ENCODE measurements around the gene RBM3.

RBM3 gene

DNA sequence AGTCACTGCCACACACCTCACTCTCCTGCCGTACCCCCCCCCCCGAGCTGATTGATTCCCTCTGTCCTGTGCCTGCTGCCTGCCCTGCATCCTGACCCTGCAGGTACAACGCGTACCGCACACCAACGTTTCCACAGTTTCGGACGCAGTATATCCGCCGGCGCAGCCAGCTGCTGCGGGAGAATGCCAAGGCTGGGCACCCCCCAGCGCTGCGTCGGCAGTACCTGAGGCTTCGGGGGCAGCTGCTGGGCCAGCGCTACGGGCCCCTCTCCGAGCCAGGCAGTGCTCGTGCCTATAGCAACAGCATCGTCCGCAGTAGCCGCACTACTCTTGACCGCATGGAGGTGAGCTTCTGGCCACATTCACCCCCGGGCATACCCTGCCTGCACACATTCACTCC, 24.3 kb downstream of the RBM3 start:
- peaks cover 10 to 47% of the 10 kb centered on the region in 2 donors for H3K36me3 ChIP-seq (ENCODE audit: control insufficient read depth in 1 of 2, insufficient read depth in 2 of 2, low read length in 2 of 2)
- peak overlapping the region; percentile 89 for H3K27ac ChIP-seq (ENCODE audit: low read length)
- H3K4me1 ChIP-seq (ENCODE audit: control insufficient read depth in 1 of 2, insufficient read depth in 2 of 2, low read length in 2 of 2): peaks cover 0 to 6% of the 10 kb centered on the region in 2 donors
- H3K4me3 ChIP-seq (ENCODE audit: low read depth in 1 of 2, low read length in 2 of 2): peak overlapping the region in 1 of 2 donors; percentile 62
- H3K27me3 ChIP-seq (ENCODE audit: low read depth, low read length): no peaks in the 10 kb centered on the region
- no peaks in the 10 kb centered on the region for H3K9me3 ChIP-seq (ENCODE audit: control insufficient read depth in 1 of 2, low read length in 2 of 2)

DNA sequence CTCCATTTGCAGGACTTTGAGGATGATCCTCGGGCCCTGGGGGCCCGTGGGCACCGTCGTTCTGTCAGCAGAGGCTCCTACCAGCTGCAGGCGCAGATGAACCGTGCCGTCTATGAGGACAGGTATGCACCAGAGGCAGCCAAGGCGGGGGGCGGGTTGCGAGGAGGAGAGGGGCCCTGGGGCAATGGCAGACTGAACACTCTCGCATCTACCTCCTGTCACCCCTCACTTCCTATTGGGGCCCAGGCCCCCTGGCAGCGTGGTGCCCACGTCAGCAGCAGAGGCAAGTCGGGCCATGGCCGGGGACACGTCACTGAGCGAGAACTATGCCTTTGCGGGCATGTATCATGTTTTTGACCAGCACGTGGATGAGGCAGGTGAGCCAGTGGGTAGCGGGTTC, 25.1 kb downstream of the RBM3 start:
- H3K9me3 ChIP-seq (ENCODE audit: control insufficient read depth in 1 of 2, low read length in 2 of 2): no peaks in the 10 kb centered on the region
- H3K27me3 ChIP-seq (ENCODE audit: low read depth, low read length): no peaks in the 10 kb centered on the region
- peaks cover 10 to 55% of the 10 kb centered on the region in 2 donors for H3K36me3 ChIP-seq (ENCODE audit: control insufficient read depth in 1 of 2, insufficient read depth in 2 of 2, low read length in 2 of 2)
- peaks cover 0 to 6% of the 10 kb centered on the region in 2 donors for H3K4me1 ChIP-seq (ENCODE audit: control insufficient read depth in 1 of 2, insufficient read depth in 2 of 2, low read length in 2 of 2)
- H3K27ac ChIP-seq (ENCODE audit: low read length): no peak overlapping the region
- no peak overlapping the region for H3K4me3 ChIP-seq (ENCODE audit: low read depth in 1 of 2, low read length in 2 of 2)

DNA sequence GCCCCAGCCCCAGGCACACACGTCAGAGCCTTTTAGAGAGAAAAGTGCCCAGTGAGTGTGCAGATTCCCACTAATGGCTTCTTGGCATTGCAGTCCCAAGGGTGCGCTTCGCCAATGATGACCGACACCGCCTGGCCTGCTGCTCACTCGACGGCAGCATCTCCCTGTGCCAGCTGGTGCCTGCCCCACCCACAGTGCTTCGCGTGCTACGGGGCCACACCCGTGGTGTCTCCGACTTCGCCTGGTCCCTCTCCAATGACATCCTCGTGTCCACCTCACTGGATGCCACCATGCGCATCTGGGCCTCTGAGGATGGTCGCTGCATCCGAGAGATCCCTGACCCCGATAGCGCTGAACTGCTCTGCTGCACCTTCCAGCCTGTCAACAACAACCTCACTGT, 25.9 kb downstream of the RBM3 start:
- H3K36me3 ChIP-seq (ENCODE audit: control insufficient read depth in 1 of 2, insufficient read depth in 2 of 2, low read length in 2 of 2): peaks cover 12 to 64% of the 10 kb centered on the region in 2 donors
- no peak overlapping the region for H3K4me3 ChIP-seq (ENCODE audit: low read depth in 1 of 2, low read length in 2 of 2)
- no peak overlapping the region for H3K27ac ChIP-seq (ENCODE audit: low read length)
- H3K9me3 ChIP-seq (ENCODE audit: control insufficient read depth in 1 of 2, low read length in 2 of 2): no peaks in the 10 kb centered on the region
- H3K27me3 ChIP-seq (ENCODE audit: low read depth, low read length): no peaks in the 10 kb centered on the region
- peaks cover 0 to 6% of the 10 kb centered on the region in 2 donors for H3K4me1 ChIP-seq (ENCODE audit: control insufficient read depth in 1 of 2, insufficient read depth in 2 of 2, low read length in 2 of 2)

DNA sequence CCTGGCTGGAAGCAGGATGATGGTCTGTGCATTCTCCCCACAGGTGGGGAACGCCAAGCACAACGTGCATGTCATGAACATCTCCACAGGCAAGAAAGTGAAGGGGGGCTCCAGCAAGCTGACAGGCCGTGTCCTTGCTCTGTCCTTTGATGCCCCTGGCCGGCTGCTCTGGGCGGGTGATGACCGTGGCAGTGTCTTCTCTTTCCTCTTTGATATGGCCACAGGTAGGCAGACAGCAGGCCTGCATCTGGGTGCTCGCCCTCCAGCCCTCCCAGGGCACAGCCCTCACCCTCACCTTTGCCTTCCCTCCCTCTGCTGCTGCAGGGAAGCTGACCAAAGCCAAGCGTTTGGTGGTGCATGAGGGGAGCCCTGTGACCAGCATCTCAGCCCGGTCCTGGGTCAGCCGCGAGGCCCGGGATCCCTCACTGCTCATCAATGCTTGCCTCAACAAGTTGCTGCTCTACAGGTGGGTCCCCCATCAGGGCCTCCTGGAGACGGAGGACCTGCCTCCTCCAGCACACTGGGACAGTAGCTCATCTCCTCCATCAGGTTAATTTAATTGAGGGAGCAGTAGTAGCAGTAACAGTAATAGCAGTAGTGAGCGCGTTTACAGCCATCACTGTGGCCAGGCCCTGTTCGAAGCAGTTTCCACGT, 27.6 kb downstream of the RBM3 start:
- no peak overlapping the region for H3K27ac ChIP-seq (ENCODE audit: low read length)
- H3K4me1 ChIP-seq (ENCODE audit: control insufficient read depth in 1 of 2, insufficient read depth in 2 of 2, low read length in 2 of 2): peaks cover 0 to 6% of the 10 kb centered on the region in 2 donors
- no peaks in the 10 kb centered on the region for H3K27me3 ChIP-seq (ENCODE audit: low read depth, low read length)
- no peak overlapping the region for H3K4me3 ChIP-seq (ENCODE audit: low read depth in 1 of 2, low read length in 2 of 2)
- peaks cover 13 to 67% of the 10 kb centered on the region in 2 donors for H3K36me3 ChIP-seq (ENCODE audit: control insufficient read depth in 1 of 2, insufficient read depth in 2 of 2, low read length in 2 of 2)
- no peaks in the 10 kb centered on the region for H3K9me3 ChIP-seq (ENCODE audit: control insufficient read depth in 1 of 2, low read length in 2 of 2)

DNA sequence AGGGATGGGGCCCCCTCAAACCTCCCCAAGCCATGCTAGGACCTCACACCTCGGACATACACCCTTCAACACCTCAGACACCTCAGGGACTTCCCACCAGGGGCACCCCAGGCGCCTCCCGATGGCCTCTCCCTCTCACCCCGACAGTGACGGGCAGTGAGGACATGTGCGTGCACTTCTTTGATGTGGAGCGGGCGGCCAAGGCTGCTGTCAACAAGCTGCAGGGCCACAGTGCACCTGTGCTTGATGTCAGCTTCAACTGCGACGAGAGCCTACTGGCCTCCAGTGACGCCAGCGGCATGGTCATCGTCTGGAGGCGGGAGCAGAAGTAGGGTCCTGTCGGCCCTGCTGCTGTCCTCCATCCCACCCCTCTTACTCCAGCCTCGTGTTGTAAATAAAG, 30.4 kb downstream of the RBM3 start:
- H3K4me3 ChIP-seq (ENCODE audit: low read depth in 1 of 2, low read length in 2 of 2): no peak overlapping the region
- peaks cover 13 to 57% of the 10 kb centered on the region in 2 donors for H3K36me3 ChIP-seq (ENCODE audit: control insufficient read depth in 1 of 2, insufficient read depth in 2 of 2, low read length in 2 of 2)
- no peak overlapping the region for H3K27ac ChIP-seq (ENCODE audit: low read length)
- H3K9me3 ChIP-seq (ENCODE audit: control insufficient read depth in 1 of 2, low read length in 2 of 2): no peaks in the 10 kb centered on the region
- H3K4me1 ChIP-seq (ENCODE audit: control insufficient read depth in 1 of 2, insufficient read depth in 2 of 2, low read length in 2 of 2): no peaks in the 10 kb centered on the region
- no peaks in the 10 kb centered on the region for H3K27me3 ChIP-seq (ENCODE audit: low read depth, low read length)

DNA sequence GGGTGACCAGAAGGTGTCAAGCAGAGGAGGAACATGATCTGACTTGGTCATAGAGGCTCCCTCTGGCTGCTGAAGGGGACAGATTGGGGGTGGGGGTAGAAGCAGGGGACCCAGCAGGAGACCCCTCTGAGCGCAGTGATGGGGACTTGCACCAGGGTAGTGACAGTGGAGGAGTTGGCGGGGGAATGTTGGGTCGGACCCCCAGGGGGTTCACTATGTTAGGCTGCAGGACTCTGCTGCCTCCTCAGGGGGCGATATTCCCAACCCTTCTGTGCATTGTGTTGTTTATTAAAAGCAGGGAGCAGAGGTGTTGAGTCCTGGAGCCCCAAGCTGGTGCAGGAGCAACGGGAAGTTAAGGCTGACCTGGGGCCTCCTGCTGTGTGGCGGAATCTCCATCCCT, 31.8 kb downstream of the RBM3 start:
- H3K4me3 ChIP-seq (ENCODE audit: low read depth in 1 of 2, low read length in 2 of 2): no peak overlapping the region
- H3K36me3 ChIP-seq (ENCODE audit: control insufficient read depth in 1 of 2, insufficient read depth in 2 of 2, low read length in 2 of 2): peaks cover 13 to 43% of the 10 kb centered on the region in 2 donors
- H3K4me1 ChIP-seq (ENCODE audit: control insufficient read depth in 1 of 2, insufficient read depth in 2 of 2, low read length in 2 of 2): no peaks in the 10 kb centered on the region
- H3K9me3 ChIP-seq (ENCODE audit: control insufficient read depth in 1 of 2, low read length in 2 of 2): no peaks in the 10 kb centered on the region
- H3K27ac ChIP-seq (ENCODE audit: low read length): no peak overlapping the region
- no peaks in the 10 kb centered on the region for H3K27me3 ChIP-seq (ENCODE audit: low read depth, low read length)

DNA sequence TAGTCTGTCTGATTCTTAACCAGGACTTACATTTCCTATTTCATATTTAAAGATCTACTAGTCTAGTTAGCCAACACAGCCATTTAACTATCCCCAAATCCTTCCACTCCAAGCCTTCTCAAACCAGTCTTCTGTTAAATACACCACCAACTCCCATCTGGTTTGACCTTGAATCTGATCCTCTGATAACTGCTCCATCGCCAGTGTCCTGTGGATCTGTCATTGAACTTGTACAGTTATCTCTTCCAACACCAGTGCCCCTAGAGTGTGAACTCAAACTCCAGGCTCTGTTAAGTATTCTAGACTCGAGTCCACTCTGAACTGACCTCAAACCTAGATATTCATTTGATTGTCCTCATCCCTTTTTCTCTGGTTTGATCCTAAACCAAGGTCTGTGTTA, 37.4 kb downstream of the RBM3 start:
- Histone ChIP-seq H3K4me3 (ENCODE audit: low read depth in 1 of 2, low read length in 2 of 2) (no peak overlapping the region), H3K27me3 (ENCODE audit: low read depth, low read length) (no peaks in the 10 kb centered on the region), H3K27ac (ENCODE audit: low read length) (no peak overlapping the region), H3K36me3 (ENCODE audit: control insufficient read depth in 1 of 2, insufficient read depth in 2 of 2, low read length in 2 of 2) (no peaks in the 10 kb centered on the region), H3K4me1 (ENCODE audit: control insufficient read depth in 1 of 2, insufficient read depth in 2 of 2, low read length in 2 of 2) (no peaks in the 10 kb centered on the region), H3K9me3 (ENCODE audit: control insufficient read depth in 1 of 2, low read length in 2 of 2) (no peaks in the 10 kb centered on the region)

DNA sequence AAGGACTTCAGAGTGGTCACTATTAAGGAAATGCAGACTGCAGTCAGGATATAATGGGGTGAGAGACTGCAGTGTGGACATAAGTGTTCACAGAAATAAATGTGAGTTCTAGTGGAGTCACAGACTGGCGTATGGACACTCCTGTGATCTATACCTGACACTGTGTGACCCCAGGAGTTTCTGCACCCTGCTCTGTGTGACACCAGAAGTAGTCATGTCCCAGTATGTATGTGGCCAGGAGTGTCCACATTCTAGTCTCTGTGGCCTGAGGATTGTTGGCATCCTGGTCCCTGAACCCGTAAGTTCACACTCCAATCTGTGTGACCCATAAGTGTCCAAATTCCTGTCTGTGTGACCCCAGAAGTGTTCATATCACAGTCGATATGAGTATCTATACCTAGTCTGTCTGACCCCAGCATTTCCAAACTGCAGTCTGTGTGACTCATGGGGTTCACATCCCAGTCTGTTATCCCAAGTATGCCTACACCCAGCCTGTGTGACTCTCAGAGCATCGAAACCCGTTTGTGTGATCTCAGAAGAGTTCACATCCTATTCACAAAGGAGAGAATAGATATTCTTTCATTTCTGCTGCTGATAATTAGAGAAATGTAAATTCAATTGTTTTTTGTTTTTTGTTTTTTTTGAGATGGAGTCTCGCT, 39.3 kb downstream of the RBM3 start:
- Histone ChIP-seq H3K4me3 (ENCODE audit: low read depth in 1 of 2, low read length in 2 of 2) (no peak overlapping the region), H3K36me3 (ENCODE audit: control insufficient read depth in 1 of 2, insufficient read depth in 2 of 2, low read length in 2 of 2) (no peaks in the 10 kb centered on the region), H3K9me3 (ENCODE audit: control insufficient read depth in 1 of 2, low read length in 2 of 2) (no peaks in the 10 kb centered on the region), H3K27ac (ENCODE audit: low read length) (no peak overlapping the region), H3K27me3 (ENCODE audit: low read depth, low read length) (no peaks in the 10 kb centered on the region), H3K4me1 (ENCODE audit: control insufficient read depth in 1 of 2, insufficient read depth in 2 of 2, low read length in 2 of 2) (no peaks in the 10 kb centered on the region)

DNA sequence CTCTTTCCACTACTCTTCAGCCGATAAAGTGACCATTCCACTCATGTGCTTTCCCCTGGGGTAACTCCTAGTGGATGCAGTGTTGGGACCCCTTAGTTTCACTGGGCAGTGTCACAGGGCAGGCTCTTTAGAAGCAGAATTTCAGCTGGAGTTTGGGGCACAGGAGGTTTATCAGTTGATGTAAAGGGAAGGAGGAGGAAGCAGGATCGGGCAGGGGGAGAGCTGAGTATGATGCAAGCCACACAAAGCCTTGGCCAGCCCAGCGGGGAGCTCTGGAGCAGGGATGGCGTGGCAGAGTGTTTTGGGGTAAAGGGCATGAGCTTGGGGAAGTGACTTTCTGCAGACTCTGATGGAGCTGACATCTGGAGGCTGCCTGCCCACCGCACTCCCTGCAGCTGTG, 42.3 kb downstream of the RBM3 start:
- Histone ChIP-seq H3K4me1 (ENCODE audit: control insufficient read depth in 1 of 2, insufficient read depth in 2 of 2, low read length in 2 of 2) (no peaks in the 10 kb centered on the region), H3K27ac (ENCODE audit: low read length) (no peak overlapping the region), H3K9me3 (ENCODE audit: control insufficient read depth in 1 of 2, low read length in 2 of 2) (no peaks in the 10 kb centered on the region), H3K4me3 (ENCODE audit: low read depth in 1 of 2, low read length in 2 of 2) (no peak overlapping the region), H3K36me3 (ENCODE audit: control insufficient read depth in 1 of 2, insufficient read depth in 2 of 2, low read length in 2 of 2) (no peaks in the 10 kb centered on the region), H3K27me3 (ENCODE audit: low read depth, low read length) (no peaks in the 10 kb centered on the region)

DNA sequence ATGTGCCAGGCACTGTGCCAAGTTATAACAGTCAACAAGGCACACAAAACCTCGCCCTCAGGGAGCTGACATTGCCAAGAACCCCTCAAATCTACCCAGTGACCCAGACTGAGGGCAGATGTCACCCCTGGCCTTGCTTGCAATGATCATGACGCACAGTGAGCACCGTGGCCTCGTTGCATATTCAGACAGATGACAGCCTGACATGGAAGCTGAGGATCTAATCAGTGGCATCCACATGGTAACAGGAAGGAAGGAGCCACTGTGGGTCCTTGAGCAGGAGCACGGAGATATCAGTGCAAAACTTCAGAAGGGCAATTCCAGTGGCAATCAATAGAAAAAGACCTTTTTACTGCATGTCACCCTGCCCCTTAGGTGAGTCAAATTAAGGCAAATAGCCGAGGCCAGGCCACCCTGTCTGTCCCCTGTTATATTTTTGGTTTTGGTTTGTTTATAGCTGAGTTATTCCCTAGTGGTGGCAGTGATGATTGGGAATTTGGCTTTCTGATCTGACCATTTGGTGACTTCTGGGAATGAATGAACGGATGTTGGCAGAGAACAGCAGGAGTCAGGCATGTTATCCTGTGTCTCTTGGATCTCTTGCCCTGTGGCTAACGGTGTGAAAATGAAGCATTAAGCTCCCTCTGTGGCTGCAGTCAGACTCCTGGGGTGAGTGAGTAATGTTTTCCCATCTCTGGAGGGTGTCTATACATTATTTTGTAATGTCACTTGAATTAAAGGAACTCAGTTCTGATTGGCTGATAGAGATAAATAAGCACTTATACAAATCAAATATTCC, 43.5 kb downstream of the RBM3 start:
- no peaks in the 10 kb centered on the region for H3K36me3 ChIP-seq (ENCODE audit: control insufficient read depth in 1 of 2, insufficient read depth in 2 of 2, low read length in 2 of 2)
- no peak overlapping the region for H3K4me3 ChIP-seq (ENCODE audit: low read depth in 1 of 2, low read length in 2 of 2)
- H3K27ac ChIP-seq (ENCODE audit: low read length): no peak overlapping the region
- no peaks in the 10 kb centered on the region for H3K27me3 ChIP-seq (ENCODE audit: low read depth, low read length)
- H3K4me1 ChIP-seq (ENCODE audit: control insufficient read depth in 1 of 2, insufficient read depth in 2 of 2, low read length in 2 of 2): no peaks in the 10 kb centered on the region
- H3K9me3 ChIP-seq (ENCODE audit: control insufficient read depth in 1 of 2, low read length in 2 of 2): no peaks in the 10 kb centered on the region

DNA sequence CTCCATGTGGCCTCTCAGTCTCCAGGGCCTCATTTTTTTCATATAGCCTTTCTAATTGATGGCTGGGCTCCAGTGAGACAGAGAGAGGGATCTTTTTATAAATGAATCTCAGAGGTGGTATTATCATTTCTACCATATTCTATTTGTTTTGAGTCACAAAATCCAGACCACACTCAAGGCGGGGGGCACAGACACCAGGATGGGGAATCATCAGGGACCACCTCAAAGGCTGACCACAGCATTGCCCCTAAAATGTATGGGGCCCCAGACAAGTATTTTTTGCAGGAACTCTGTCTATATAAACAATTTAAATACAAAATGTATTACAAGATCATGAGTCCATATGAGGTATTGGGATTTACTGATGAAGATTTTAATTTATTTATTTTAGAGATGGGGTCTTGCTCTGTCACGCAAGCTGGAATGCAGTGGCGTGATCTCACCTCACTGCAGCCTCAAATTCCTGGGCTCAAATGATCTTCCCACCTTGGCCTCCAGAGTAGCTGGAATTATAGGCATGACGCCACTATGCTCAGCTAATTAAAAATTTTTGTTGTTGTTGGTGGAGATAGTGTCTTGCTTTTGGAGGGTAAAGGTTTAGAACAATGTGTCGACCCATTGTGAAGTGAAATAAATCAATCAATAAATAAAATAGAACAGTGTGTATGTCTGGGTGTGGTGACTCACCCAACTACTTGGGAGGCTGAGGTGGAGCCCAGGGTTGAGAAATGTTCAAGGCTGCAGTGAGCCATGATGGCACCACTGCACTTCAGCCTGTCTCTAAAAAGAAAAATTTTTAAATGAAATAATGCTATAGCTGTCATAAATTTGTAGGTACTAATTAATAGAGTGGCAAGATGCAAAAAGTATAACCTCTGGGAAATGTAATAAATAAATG, 52.4 kb downstream of the RBM3 start:
- Histone ChIP-seq H3K4me1 (ENCODE audit: control insufficient read depth in 1 of 2, insufficient read depth in 2 of 2, low read length in 2 of 2) (peaks cover 0 to 2% of the 10 kb centered on the region in 2 donors), H3K36me3 (ENCODE audit: control insufficient read depth in 1 of 2, insufficient read depth in 2 of 2, low read length in 2 of 2) (no peaks in the 10 kb centered on the region), H3K27ac (ENCODE audit: low read length) (no peak overlapping the region), H3K9me3 (ENCODE audit: control insufficient read depth in 1 of 2, low read length in 2 of 2) (no peaks in the 10 kb centered on the region), H3K27me3 (ENCODE audit: low read depth, low read length) (no peaks in the 10 kb centered on the region), H3K4me3 (ENCODE audit: low read depth in 1 of 2, low read length in 2 of 2) (no peak overlapping the region)
